Nephron progenitor cell (in vitro differentiated cells): ENCODE data around the gene KCTD10.
A peak's percentile ranks its signal among the peaks of the same experiment; 100 is the strongest.
"Not testable (repeated sequence)": the region's sequence is repeated elsewhere in the genome, so short reads cannot be mapped to it uniquely, and the experiment has no call there.

Experiments
- DNase-seq: peaks from one replicate; pipeline ENCODE4 v3.0.0; 2021
- H3K27ac Mint-ChIP-seq: 2 replicates; pipeline ENCODE4 v1.8.0; 2021; ENCODE audit warnings: mild to moderate bottlenecking, moderate library complexity, mixed read lengths
- H3K27me3 Mint-ChIP-seq: 2 replicates; pipeline ENCODE4 v1.8.0; 2021; ENCODE audit warnings: mild to moderate bottlenecking, low read depth, mixed read lengths; ENCODE audit not compliant: poor library complexity
- H3K36me3 Mint-ChIP-seq: 2 replicates; pipeline ENCODE4 v1.8.0; 2021; ENCODE audit warnings: low read depth, mixed read lengths
- H3K4me1 Mint-ChIP-seq: 2 replicates; pipeline ENCODE4 v1.8.0; 2021; ENCODE audit warnings: mixed read lengths
- H3K4me3 Mint-ChIP-seq: 2 replicates; pipeline ENCODE4 v1.8.0; 2021; ENCODE audit warnings: mild to moderate bottlenecking, moderate library complexity, mixed read lengths
- H3K9me3 Mint-ChIP-seq: 2 replicates; pipeline ENCODE4 v1.8.0; 2021; ENCODE audit warnings: mild to moderate bottlenecking, moderate library complexity, mixed read lengths
- TF ChIP-seq, protein P1 (sequence below): fragments of 200-600 bp; sonication (generic); IDR thresholded peaks from 2 replicates; pipeline ENCODE4 v1.5.0; 2021; ENCODE audit warnings: antibody characterized with exemption

Gene KCTD10

DNA sequence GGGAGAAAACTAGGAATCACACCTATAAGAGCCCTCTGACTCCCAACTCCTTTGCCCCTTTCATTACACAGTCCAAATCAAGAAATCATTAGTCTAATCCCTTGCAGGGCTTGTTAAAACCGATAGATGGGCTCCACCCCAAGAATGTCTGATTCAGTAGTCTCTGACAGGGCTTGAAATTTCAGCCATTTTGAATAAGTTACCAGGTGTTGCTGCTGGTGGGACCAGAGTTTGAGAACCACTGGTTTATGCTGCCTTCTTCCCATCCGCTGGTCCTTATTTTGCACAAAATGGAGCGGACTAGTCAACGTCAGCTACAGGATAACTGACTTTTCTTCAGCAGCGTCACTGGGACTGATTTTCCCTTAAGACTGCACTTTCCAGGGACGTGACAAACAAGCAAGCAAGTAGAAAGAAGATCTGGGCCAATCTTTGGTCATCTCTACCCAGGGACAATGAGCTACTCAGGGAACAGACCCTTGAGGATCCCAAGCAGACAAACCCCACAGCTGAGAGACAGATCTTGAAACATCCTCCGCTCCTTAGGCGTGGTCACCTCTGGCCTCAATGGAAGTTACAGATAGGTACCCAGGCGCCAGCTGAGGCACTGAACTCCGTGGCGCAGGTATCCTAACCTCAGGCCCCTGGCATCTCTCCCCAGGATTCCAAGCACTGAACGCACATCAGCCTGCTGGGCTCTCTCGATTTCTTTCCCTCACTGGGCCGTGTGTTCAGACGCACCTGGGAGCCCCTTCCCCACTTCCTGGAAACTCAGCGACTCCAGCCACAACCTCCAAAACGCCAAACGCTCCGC, 900 bp downstream of the KCTD10 start:
- Mint-ChIP-seq H3K4me1 (peaks cover 44% of the 10 kb centered on the region), H3K36me3 (no peaks in the 10 kb centered on the region), H3K27me3 (no peaks in the 10 kb centered on the region), H3K4me3 (peak overlapping the region; percentile 99), H3K9me3 (no peaks in the 10 kb centered on the region), H3K27ac (peak overlapping the region; percentile 92)
- TF ChIP-seq, protein P1, sequence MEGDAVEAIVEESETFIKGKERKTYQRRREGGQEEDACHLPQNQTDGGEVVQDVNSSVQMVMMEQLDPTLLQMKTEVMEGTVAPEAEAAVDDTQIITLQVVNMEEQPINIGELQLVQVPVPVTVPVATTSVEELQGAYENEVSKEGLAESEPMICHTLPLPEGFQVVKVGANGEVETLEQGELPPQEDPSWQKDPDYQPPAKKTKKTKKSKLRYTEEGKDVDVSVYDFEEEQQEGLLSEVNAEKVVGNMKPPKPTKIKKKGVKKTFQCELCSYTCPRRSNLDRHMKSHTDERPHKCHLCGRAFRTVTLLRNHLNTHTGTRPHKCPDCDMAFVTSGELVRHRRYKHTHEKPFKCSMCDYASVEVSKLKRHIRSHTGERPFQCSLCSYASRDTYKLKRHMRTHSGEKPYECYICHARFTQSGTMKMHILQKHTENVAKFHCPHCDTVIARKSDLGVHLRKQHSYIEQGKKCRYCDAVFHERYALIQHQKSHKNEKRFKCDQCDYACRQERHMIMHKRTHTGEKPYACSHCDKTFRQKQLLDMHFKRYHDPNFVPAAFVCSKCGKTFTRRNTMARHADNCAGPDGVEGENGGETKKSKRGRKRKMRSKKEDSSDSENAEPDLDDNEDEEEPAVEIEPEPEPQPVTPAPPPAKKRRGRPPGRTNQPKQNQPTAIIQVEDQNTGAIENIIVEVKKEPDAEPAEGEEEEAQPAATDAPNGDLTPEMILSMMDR, result no peak
- no peak for DNase-seq

DNA sequence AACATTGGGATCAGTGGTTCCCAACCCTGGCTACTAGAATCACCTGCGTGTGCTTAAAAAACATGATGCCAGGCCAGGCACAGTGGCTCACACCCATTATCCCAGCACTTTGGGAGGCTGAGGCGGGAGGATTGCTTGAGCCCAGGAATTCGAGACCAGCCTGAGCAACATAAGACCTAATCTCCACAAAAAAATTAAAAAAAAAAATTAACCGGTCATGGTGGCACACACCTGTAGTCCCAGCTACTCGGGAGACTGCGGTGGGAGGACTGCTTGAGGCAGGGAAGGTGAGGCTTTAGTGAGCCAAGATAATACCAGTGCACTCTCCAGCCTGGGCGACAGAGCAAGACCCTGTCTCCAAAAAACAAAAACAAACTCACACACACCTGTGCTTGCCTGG, 2.0 kb downstream of the KCTD10 start:
- DNase-seq, result no peak
- TF ChIP-seq, protein P1, result no peak
- Mint-ChIP-seq H3K9me3 (no peaks in the 10 kb centered on the region), H3K4me3 (peak overlapping the region; percentile 99), H3K27me3 (no peaks in the 10 kb centered on the region), H3K36me3 (peaks cover under 1% of the 10 kb centered on the region), H3K27ac (no peak overlapping the region), H3K4me1 (peaks cover 45% of the 10 kb centered on the region)

DNA sequence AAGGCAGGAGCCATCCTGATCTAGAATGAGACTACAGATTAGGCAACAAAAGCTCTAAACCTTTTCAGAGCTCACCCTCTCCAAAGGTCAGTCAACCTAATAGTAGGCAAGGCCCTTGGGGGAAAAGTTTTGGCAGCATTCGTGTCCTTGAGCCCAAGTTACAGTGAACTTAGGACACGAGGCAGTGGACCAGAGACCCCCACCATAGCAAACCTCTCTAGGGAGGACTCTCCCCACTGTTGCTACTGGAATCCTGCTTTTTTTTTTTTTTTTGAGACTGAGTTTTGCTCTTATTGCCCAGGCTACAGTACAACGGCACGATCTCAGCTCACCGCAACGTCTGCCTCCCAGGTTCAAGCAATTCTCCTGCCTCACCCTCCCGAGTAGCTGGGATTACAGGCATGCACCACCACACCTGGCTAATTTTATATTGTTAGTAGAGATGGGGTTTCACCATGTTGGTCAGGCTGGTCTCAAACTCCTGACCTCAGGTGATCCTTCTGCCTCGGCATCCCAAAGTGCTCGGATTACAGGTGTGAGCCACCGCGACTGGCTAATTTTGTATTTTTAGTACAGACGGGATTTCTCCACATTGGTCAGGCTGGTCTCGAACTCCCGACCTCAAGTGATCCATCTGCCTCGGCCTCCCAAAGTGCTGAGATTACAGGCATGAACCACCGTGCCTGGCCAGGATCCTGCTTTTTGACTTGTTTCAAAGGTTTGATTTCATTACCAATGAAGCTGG, 3.4 kb downstream of the KCTD10 start:
- H3K27ac Mint-ChIP-seq, H3K4me3 Mint-ChIP-seq, H3K27me3 Mint-ChIP-seq, H3K9me3 Mint-ChIP-seq, DNase-seq: not testable (repeated sequence)
- Mint-ChIP-seq H3K4me1 (peaks cover 41% of the 10 kb centered on the region), H3K36me3 (peaks cover 15% of the 10 kb centered on the region)

DNA sequence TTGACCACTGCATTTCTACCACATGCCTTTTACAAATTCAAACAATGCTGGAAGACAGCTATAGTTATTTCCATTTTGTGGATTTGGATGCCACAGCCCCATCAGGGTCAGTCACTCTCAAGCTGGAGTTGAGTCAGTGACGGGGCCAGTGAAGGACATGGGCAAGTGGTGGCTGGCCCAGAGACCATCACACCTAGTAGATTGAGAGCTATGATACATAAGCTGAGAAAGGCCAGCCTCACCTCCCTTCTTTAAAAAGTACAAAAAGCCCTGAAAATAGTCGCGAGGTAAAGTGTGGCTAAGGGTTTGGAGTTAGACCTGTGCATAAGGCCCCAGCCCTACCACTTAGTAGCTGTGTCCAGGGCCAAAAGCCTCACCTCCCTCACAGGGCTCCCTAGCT, 4.1 kb downstream of the KCTD10 start:
- Mint-ChIP-seq H3K27ac (no peak overlapping the region), H3K4me3 (no peak overlapping the region), H3K4me1 (peaks cover 37% of the 10 kb centered on the region), H3K27me3 (no peaks in the 10 kb centered on the region), H3K36me3 (peaks cover 20% of the 10 kb centered on the region), H3K9me3 (no peaks in the 10 kb centered on the region)
- TF ChIP-seq, protein P1, result no peak
- no peak for DNase-seq

DNA sequence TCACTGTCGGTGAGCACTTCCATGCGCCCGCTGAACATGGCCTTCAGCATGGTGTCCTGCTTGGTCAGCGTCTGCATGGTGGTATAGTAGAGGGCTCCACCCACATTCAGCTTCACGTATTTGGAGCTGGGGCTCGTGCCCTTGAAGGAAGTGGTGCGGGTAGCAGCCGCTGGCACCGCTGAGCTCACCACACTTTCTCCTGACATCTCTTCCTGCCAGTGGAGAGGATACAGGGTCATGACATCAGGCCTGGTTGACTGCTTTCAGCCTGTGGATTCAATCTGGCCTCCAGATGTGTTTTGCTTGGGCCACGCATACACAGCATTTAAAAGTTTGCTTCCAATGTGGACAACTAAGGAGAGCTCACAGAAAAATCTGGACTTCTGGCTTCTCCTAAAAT, 7.6 kb downstream of the KCTD10 start:
- peaks cover 29% of the 10 kb centered on the region for H3K36me3 Mint-ChIP-seq
- peaks cover 30% of the 10 kb centered on the region for H3K4me1 Mint-ChIP-seq

More for the DNA sequence above, 7.6 kb downstream of the KCTD10 start:
- Mint-ChIP-seq H3K9me3 (no peaks in the 10 kb centered on the region), H3K27ac (no peak overlapping the region), H3K4me3 (no peak overlapping the region), H3K27me3 (no peaks in the 10 kb centered on the region)
- TF ChIP-seq, protein P1, result no peak
- DNase-seq, result no peak
